ENCODE results near the gene TEF.

- TF ChIP-seq, protein P1, sequence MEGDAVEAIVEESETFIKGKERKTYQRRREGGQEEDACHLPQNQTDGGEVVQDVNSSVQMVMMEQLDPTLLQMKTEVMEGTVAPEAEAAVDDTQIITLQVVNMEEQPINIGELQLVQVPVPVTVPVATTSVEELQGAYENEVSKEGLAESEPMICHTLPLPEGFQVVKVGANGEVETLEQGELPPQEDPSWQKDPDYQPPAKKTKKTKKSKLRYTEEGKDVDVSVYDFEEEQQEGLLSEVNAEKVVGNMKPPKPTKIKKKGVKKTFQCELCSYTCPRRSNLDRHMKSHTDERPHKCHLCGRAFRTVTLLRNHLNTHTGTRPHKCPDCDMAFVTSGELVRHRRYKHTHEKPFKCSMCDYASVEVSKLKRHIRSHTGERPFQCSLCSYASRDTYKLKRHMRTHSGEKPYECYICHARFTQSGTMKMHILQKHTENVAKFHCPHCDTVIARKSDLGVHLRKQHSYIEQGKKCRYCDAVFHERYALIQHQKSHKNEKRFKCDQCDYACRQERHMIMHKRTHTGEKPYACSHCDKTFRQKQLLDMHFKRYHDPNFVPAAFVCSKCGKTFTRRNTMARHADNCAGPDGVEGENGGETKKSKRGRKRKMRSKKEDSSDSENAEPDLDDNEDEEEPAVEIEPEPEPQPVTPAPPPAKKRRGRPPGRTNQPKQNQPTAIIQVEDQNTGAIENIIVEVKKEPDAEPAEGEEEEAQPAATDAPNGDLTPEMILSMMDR (IDR thresholded peaks at IDR 0.05) = no peak
- TF ChIP-seq POLR2AphosphoS5 (IDR thresholded peaks at IDR 0.05) = peak; percentile 100
These were observed 36.1 kb downstream of the TEF start for GRCh38 chr22:41417622-41418390.
